ENCODE data around the gene USP40.

GRCh38 chr2:233428438-233428837 lies 138.1 kb downstream of the USP40 start:
- TF ChIP-seq CTCF (IDR thresholded peaks at IDR 0.05): no peak
- no peak for TF ChIP-seq POLR2A (IDR thresholded peaks at IDR 0.05)

Measured in testis (tissue), 2 donors.